Diencephalon (tissue), 1 donor: ENCODE data around the gene BTBD19. TPM values are rescaled to one million over a fixed set of nuclear protein-coding genes. Genes with fewer than 3 reads are reported as not detected.
A peak's percentile ranks its signal among the peaks of the same experiment; 100 is the strongest.

Experiments used
- small RNA-seq: library from RNA; depleted of rRNA; stranded (forward); fragments of <200 nt; gene quantifications from one replicate; pipeline ENCODE3, GENCODE V24; 2014
- total RNA-seq: library from RNA; depleted of rRNA; stranded (reverse); fragments of >200 nt; gene quantifications from one replicate; pipeline ENCODE4 v1.2.3, GENCODE V29; 2014

BTBD19 gene, protein sequence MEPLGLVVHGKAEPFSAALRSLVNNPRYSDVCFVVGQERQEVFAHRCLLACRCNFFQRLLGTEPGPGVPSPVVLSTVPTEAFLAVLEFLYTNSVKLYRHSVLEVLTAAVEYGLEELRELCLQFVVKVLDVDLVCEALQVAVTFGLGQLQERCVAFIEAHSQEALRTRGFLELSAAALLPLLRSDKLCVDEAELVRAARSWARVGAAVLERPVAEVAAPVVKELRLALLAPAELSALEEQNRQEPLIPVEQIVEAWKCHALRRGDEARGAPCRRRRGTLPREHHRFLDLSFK
- total RNA-seq: 1.8 TPM

DNA sequence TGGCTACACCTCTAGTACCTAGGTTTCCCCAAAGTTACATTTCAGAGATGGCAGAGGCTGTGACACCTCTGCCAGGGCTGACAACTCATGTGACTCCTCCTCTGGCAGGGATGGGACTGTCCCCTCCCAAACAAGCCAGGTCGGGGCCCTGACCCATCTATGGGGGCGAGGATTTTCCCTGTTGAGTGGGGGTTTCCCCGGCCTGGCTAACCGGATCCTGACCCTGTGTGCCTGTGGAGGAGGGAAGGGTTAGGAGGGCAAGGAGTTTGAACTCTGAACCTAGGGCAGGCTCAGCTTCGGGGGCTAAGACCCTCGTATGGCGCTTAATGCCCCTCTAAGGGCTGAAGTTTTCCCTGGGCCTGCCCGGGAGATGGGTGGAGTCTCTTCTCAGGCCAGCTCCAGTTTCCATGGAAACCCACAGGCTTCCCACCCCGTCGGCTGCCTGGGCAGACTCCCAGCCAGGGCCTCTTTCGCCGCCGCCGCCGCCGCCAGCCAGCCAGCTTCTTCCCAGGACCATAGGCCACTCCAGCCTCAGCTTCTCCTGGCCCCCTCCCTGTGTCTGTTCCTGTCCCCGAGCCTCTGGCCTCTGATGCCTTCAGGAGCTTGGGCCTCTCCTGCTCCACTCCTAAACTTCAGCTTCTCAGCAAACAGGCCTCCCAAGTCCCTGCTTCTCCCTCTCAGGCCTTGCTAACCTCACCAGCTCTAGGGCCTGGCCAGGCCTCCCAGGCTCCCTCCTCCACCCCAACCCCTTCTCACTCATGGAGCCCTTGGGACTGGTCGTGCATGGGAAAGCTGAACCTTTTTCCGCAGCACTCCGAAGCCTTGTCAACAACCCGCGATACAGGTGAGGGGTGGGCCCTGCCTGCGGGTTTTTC lies at the start of gene BTBD19:
TSS of gene BTBD19 (plus strand) at position 461 of the 875 bp plus-strand sequence. CDS start at position 759, 298 bp downstream.

DNA sequence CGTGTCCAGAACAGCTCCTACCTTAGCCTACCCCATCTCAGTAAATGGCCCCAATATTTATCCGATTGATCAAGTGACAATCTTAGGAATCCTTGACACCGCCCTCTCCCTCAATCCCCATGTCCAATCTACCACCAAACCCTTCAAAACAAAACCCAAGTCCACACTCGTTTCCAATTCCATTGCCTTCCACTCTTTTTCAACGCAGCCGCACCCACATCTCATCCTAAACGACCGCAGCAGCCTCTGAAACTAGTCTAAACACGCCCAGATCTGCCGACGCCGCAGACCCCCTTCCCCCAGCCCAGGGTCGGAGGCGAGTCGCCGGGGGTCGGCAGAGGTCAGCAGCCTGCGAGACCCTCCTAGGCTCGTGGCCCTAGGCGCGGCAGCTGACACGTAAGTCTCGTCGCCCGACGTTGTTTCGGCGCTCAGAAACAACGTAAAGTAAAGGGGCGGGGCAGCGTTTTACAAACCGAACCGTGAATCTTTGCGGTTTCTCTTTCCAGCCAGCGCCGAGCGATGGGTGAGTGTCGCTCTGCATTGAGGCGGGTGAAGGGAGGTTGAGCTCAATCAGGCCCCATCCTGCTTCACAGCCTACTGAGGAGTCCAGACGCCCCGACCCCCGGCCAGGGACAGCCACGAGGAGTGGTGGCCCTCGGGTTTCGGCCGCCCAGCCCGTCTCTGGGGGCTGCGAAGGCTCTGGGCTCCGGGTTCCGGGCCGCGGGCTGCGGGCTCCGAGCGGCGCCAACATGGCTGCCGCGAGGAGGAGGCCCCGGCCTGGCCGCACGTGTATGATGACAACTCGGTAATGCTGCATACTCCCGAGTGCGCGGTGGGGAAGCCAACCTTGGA lies 33.0 kb upstream of the BTBD19 start, which contains the start of gene RPS8:
TSS of gene RPS8 (plus strand) at position 463 of the 852 bp plus-strand sequence. CDS start at position 520, 57 bp downstream.

DNA sequence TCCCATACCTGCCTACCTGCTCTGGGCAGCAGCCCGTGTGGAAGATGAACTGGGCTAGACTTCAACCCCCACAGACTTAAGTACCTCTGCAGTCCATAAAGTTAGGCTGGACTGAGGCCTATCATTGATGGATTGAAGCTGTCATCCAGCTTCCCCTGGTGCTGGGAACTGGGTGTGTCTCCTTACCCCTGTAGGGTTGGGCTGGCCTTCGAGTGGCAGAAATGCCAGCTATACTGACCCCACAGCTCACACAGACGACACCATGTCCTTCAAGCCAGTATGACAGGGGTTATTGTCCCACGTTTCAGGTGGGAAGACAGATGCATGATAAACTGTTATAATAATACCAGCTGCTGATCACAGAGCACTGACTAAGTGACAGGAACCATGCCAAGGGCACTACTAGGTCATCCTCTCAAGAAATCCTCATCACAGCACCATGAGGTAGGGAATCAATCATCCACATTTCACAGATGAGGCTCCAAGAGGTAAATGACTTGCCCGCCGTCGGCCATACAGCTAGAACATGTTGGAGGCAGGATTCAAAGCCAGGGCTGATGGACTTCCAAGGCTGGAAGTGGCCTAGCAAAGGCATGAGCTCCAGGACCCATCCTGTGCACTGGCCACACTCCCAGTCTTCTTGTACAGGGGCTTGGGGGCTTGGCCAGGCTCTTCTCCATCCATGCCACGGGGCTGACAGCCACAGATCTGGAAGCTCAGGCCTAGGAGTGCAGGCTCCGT lies 20.0 kb upstream of the BTBD19 start, which contains the start of gene BEST4:
TSS of gene BEST4 (minus strand) at position 51 of the 741 bp plus-strand sequence. CDS start 465 bp downstream, outside the sequence.

DNA sequence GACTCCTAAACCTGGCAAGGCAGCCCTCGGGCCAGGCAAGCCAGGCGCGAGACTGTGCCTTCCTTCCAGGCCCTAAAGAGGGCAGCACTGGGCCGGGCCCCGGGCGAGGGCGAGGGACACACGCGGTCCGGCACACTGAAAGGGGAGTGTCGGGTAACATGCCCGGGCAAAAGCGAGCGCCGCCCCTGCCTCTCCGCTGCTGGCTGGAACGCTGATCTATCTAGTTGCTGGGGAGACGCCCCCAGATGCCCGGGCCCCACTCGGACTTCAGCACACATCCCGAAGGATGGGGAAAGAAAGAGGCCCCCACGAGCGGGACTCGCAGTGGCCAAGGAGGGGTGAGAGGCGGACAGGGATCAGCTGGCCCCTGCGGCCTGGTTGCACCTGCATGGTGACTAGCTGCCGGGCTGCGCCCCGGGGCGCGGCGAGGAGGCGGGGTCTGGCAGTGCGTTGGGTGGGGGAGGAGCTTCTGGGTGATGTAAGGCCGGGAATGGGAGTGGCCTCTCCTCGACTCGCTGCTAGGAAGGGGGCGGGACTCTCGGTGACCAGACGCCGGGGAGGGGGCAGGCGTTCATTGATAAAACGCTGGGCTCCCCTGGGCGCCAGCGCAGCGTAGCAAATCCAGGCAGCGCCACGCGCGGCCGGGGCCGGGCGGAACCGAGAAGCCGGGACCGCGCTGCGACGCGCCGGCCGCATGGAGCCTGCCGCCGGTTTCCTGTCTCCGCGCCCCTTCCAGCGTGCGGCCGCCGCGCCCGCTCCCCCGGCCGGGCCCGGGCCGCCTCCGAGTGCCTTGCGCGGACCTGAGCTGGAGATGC lies 8.3 kb upstream of the BTBD19 start, which contains the start of gene PLK3:
TSS of gene PLK3 (plus strand) at position 608 of the 815 bp plus-strand sequence. CDS start at position 695, 87 bp downstream.

DNA sequence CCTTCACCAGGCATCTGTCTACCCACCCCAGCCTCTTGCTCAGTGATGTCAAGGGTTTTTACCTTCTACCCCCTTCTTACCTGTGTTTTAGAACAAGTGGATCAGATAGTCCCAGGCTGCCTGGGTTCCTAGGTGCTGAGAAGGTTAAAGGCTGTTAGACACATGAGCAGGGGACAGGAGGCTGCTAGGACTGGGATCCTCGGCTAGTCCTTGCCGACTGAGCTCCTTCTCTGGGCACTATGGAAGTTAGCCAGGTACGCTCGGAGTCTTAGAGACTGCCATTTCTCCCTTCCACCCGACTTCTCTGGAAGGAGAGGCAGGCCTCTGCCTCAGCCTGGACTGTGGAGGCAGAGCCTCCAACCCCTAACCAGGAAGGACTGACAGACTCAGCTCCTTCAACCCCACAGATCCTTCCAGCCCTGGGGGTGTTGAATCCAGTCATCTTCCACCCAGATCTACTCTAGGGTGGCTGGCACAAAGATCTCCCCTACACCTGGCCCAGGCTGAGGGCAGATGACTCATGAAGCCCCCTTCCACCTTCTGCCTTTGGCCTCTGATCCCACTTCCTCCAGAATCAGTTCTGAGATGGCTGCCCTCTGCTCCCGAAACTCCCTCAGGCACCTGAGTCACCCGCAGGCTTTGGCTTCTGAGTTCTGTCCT lies 1.5 kb upstream of the BTBD19 start, which contains the start of gene DYNLT4:
TSS of gene DYNLT4 (minus strand) at position 648 of the 660 bp plus-strand sequence. CDS start 683 bp downstream, outside the sequence.

DNA sequence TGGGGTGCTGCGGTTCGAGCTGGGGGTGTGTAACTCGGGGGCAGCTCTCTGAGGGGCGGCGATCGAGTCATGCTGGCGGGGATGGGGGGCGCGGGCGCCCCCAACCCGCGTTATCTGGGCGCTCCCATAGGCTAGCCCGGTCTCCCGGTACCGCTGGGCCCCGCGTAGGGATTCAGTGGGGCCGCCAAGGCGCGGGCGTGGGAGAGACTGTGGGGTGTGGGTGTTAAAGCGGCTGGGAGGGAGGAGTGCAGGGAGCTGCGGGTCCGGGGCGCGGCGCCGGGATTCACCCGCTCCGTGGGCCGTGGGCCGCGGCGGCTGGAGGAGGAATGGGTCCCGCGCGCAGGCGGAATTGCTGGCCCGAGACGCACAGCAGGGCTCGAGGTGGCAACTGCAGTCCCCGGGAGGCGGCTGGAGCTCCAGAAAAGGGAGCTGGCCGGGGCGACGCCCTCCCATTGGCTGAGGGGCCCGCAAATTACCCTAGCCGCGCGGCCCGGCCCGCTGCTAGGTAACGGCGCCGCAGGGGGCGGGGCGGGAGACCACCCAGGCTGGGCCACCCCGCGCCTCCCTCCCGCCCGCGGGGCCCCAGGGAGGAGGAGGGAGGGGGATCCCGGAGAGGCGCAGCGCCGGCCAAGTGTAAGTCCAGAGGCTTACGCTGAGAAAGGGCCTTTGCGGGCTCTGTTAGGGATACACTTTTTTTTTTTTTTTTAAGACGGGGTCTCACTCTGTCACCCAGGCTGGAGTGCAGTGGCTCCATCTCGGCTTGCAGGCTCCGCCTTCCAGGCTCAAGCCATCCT lies 34.7 kb downstream of the BTBD19 start, which contains the start of gene PTCH2:
TSS of gene PTCH2 (minus strand) at position 392 of the 794 bp plus-strand sequence. CDS start at position 71, 321 bp downstream.

Small RNA genes within 50 kb of the gene (small RNA-seq; reads per million reads assigned to genes)
- gene AL136380.1: not detected
- gene SNORD38A: 62.8 reads per million, percentile 96 among the genes with 10 or more reads in this experiment
- gene SNORD38B: not detected
- 1,827 reads per million, percentile 99 among the genes with 10 or more reads in this experiment for gene SNORD46
- gene SNORD55: not detected

Other genes starting within 250 kb of the BTBD19 start
- gene TMEM53, start 134.0 kb upstream of the BTBD19 start, total RNA-seq: 8.5 TPM
- gene ARMH1, start 133.8 kb upstream of the BTBD19 start, total RNA-seq: 5.8 TPM
- gene RNU5D-1, start 77.4 kb upstream of the BTBD19 start, total RNA-seq: not detected
- 6.5 TPM for gene KIF2C, start 68.7 kb upstream of the BTBD19 start, total RNA-seq
- 1,149 TPM for gene RPS8, start 33.0 kb upstream of the BTBD19 start, total RNA-seq
- 1.2 TPM for gene BEST4, start 20.4 kb upstream of the BTBD19 start, total RNA-seq
- gene PLK3, start 8.1 kb upstream of the BTBD19 start, total RNA-seq: 11.5 TPM
- gene DYNLT4, start 1.2 kb upstream of the BTBD19 start, total RNA-seq: not detected
- gene PTCH2, start 34.7 kb downstream of the BTBD19 start, total RNA-seq: 1.2 TPM
- gene EIF2B3, start 178.1 kb downstream of the BTBD19 start, total RNA-seq: 31.4 TPM
- 13.1 TPM for gene HECTD3, start 202.8 kb downstream of the BTBD19 start, total RNA-seq
- 70.6 TPM for gene UROD, start 203.7 kb downstream of the BTBD19 start, total RNA-seq